SU-DHL-6 (cell line): ENCODE data around the gene MS4A12.

Experiments
- CTCF ChIP-seq: fragments of 200-600 bp; sonication (generic); IDR thresholded peaks from one replicate; pipeline ENCODE4 v1.5.1; 2017; ENCODE audit warnings: antibody characterized with exemption, mild to moderate bottlenecking, low read length, moderate library complexity; ENCODE audit not compliant: insufficient read depth, poor library complexity, severe bottlenecking
- EZH2phosphoT487 ChIP-seq: fragments of 200-600 bp; sonication (generic), shearing (Covaris generic); conservative IDR thresholded peaks from 2 replicates; pipeline ENCODE4 v1.6.1; 2018; ENCODE audit warnings: mild to moderate bottlenecking, antibody characterized with exemption, low read length, moderate library complexity, mixed read lengths

- no peak for TF ChIP-seq CTCF
- no peak for TF ChIP-seq EZH2phosphoT487
These were observed 35.9 kb downstream of the MS4A12 start for GRCh38 chr11:60528465-60528864.
